ENCODE measurements around the gene ROR2.
A peak's percentile ranks its signal among the peaks of the same experiment; 100 is the strongest.
"Not testable (repeated sequence)": the region's sequence is repeated elsewhere in the genome, so short reads cannot be mapped to it uniquely, and the experiment has no call there.

ROR2 gene

DNA sequence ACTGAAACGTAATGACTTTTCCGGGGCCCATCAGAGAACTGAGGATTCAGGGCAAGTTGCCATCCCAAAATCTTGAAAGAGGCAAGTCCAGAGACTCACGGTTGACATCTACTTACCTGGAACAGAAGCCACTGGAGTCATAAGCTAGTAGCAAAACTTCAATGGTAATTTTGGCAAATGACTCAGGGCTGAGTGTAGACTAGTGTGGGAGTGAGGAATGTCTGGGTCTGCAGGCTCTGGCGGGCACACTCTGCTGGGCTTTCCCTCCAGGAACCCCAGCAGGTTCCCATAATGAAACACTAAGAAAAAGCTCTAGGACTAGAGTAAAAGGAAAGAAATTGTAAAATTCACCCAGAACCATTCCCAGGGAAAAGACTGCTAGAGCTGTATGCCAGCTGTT, 403.5 kb downstream of the ROR2 start:
- DNase-seq: no peak

GRCh38 chr9:91541734-91542133, 408.3 kb downstream of the ROR2 start:
- no peak for DNase-seq

DNA sequence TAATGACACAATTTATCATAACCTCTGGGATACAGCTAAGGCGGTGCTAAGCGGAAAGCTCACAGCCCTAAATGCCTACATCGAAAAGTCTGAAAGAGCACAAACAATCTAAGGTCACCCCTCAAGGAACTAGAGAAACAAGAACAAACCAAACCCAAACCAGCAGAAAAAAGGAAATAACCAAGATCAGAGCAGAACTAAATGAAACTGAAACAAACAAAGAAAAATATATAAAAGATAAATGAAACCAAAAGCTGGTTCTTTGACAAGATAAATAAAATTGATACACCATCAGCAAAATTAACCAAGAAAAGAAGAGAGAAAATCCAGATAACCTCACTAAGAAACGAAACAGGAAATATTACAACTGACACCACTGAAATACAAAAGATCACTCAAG, 409.5 kb downstream of the ROR2 start:
- not testable (repeated sequence) for DNase-seq

- DNase-seq: peak; percentile 24
Observed at GRCh38 chr9:91536211-91536691, 413.8 kb downstream of the ROR2 start.

DNA sequence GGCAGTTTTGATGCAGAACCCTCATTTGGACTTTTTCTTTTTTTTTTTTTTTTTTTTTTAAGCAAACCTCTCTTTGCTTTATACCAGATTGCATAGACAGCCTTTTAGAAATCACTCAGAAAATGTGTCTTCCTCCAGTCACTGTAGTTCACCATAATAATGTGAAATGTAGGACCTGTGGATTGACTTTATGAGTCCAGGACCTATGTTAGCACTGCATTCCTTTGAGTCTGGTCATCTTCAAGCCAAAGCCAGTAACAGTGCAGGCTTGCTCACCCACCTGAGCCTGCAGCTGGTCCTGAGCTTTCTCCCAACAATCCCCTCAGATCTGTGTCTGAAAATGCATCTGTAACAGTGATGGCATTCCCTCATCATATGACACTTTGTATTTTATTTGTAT, 415.7 kb downstream of the ROR2 start:
- DNase-seq: no peak

GRCh38 chr9:91533382-91533781, 416.6 kb downstream of the ROR2 start:
- no peak for DNase-seq

GRCh38 chr9:91532325-91532724, 417.7 kb downstream of the ROR2 start:
- no peak for DNase-seq

DNA sequence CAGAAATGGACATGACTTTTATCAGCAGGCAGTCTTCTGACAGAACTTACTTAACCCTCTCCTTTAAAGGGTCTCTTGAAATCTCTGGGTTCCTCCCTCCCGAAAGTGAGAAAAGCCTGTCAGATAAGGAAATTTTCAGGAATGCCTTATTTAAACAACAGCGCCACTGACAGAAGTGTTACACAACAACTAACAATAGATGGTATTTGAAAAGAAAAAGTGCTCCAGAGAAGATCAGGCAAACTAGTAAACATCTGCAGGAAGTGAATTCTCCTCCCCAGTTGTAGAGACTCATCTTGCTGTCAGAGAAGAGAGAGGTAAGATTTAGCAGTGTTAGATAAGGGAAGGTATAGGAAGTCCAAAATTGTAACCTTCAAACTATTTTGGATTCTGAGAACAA, 419.2 kb downstream of the ROR2 start:
- DNase-seq: no peak

- no peak for DNase-seq
Observed at GRCh38 chr9:91522481-91522880, 427.5 kb downstream of the ROR2 start.

DNA sequence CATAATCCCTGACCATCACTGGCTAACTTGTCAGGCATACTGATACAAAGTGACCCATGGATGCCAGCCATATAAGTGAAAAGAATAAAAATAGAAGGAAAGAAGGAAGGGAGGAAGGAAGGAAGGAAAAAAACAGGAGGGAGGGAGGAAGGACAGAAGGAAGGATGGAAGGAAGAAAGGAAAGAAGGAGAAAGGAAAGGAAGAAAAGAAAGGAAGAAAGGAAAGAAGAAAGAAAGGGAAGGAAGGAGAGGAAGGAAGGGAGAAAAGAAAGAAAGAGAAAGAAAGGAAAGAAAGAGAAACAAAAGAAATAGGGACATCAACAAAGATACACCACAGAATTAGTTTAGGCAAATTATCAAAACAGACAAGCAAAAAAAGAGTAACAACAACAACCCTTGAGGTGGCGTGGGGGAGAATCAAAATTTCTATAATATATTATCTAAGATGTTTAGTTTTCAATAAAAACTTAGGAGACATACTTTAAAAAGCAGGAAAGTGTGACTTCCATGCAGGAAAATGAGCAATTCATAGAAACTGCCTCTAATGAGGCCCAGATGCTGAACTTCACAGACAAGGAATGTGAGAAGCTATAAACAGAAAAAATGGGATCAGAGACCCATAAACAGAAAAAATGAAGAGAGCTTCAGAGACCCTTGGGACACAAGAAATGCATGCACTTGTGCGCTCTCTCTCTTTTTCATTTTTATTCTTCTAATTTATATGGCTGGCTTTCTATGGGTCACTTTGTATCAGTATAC, 430.3 kb downstream of the ROR2 start:
- DNase-seq: no peak

DNA sequence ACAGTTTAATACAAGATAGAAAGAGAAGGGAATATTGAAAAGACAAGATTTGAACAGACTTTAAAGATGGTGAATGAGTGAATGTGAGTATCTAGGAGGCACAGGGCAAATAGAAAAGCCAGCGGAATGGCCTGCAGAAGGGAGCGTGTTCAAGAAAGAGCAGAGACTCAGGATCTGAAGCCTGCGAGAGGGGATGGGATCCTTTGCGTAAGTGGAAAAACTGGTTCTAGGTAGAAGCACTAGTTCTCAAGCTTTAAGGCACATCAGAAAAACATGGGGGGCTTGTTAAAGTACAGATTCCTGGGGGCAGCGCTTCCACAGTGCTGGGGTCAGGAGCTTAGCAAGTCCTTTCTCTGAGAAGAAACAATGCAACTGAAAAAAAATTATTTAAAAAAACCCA, 431.6 kb downstream of the ROR2 start:
- no peak for DNase-seq

DNA sequence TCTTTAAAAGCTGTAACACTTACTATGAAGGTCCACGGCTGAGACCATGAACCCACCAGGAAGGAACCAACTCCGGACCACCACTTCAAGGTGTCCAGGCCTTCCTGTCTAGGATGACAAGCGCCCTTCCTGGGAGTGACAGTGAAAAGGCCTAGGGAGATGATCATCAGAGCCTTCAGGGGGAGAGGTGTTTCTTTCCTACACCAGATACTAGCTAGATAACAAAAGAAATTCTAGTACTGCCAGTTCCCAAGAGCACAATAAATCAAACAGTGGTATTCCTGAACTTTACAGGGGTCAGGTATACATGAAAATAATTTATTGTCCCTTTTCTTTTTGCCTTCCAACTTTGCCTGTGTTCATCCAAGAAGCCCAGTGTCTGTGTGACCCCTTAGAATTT, 432.2 kb downstream of the ROR2 start:
- no peak for DNase-seq

DNA sequence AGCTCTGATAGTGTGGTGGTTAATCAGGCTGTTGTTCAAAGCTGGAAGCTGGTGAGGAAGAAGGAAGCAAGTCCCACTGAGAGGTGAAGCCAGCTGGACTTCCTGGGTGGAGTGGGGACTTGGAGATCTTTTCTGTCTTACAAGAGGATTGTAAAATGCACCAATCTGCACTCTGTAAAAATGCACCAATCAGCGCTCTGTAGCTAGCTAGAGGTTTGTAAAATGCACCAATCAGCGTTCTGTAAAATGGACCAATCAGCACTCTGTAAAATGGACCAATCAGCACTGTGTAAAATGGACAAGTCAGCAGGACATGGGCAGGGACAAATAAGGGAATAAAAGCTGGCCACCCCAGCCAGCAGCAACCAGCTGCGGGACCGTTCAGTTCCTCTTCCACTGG, 432.7 kb downstream of the ROR2 start:
- DNase-seq: not testable (repeated sequence)

DNA sequence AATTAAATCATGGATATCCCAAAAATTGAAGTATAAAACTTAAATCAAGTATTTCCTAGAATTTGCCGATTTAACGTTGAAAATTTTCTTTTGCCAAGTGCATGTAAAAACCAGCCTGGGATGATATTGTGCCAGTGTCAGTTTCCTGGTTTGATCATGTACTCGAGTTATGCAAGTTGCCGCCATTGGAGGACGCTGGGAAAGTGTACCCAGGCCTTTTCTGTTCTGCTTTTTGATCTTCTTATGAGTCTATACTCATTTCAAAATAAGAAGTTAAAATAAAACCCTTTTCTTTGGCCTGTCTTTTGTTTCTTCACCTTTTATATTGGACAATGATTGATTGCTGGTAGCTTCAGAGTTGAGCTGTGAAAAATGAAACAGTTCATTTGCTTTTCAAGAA, 433.3 kb downstream of the ROR2 start:
- no peak for DNase-seq

DNA sequence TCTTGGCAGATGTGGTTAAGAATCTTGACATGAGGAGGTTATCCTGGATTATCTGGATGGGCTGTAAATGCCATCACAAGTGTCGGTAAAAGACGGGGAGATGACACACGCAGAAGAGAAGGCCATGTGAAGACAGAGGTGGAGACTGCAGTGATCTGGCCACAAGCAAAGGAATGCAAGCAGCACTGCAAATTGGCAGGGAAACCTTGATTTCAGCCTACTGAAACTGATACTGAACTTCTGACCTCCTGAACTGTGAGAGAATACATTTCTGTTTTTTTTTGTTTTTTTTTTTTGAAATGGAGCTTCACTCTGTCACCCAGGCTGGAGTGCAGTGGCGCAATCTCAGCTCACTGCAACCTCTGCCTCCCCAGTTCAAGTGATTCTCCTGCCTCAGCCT, 433.9 kb downstream of the ROR2 start:
- DNase-seq: no peak

DNA sequence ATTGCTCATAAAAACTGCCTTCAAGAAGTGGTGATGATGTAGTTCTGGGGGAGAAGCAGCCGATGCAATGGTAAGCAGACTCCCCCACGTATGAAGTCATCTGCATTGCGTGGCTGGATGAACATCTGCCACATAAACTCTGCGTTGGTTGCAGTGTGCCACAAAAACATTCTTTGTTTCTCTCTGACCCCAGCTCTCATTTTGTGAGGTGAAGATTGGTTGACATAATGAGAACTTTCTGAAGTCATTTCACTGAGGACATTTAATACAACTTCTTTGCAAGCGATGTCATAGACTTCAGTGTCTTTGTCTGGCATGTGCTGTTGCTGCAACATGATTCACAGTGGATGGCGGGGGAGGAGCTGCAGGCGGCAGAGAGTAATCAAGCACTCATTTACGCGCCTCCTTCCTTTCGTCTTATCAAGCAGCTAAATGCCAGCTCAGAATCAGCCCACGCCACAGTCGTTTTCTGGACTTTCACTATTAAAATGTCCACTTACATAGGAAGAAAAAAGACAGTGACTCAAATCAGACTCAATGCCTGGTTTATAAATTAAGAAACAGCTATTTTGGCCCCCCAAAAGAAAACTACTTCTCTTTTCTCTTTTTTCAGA, 434.8 kb downstream of the ROR2 start:
- peak; percentile 21 for DNase-seq
